Suprapubic skin (tissue), 4 donors: ENCODE data around the gene OR56A3. TPM values are rescaled to one million over a fixed set of nuclear protein-coding genes. Genes with fewer than 3 reads are reported as not detected.

Experiments used
- DNase-seq, 2 donors: peaks; one replicate each; pipeline ENCODE4 v3.0.0-alpha.2; 2019; ENCODE audit warnings: low spot score in 2 of 2
- H3K27ac ChIP-seq: fragments of 200-600 bp; sonication (generic); one replicate; pipeline ENCODE4 v1.5.1; 2019
- H3K27me3 ChIP-seq: fragments of 200-600 bp; sonication (generic); one replicate; pipeline ENCODE4 v1.5.1; 2019
- H3K36me3 ChIP-seq: fragments of 200-600 bp; sonication (generic); one replicate; pipeline ENCODE4 v1.5.1; 2019
- H3K4me1 ChIP-seq: fragments of 200-600 bp; sonication (generic); one replicate; pipeline ENCODE4 v1.5.1; 2019
- H3K4me3 ChIP-seq: fragments of 200-600 bp; sonication (generic); one replicate; pipeline ENCODE4 v1.5.1; 2019; ENCODE audit warnings: mild to moderate bottlenecking
- H3K9me3 ChIP-seq: fragments of 200-600 bp; sonication (generic); one replicate; pipeline ENCODE4 v1.5.1; 2019
- EP300 ChIP-seq: sonication (generic); formaldehyde crosslinking; IDR thresholded peaks from one replicate; pipeline ENCODE4 v1.6.1; 2017; ENCODE audit warnings: antibody characterized with exemption
- POLR2A ChIP-seq, 2 donors: fragments of 450-650 bp; IDR thresholded peaks; one replicate each; pipeline ENCODE4 v1.6.1; 2017; ENCODE audit warnings: antibody characterized with exemption in 2 of 2, mild to moderate bottlenecking in 2 of 2, moderate library complexity in 2 of 2
- POLR2AphosphoS5 ChIP-seq, 3 donors: sonication (generic); formaldehyde crosslinking; IDR thresholded peaks; one replicate each; pipeline ENCODE4 v1.6.1; 2017; ENCODE audit warnings: antibody characterized with exemption in 3 of 3
- WGBS: methylation state at CpG from one replicate; pipeline ENCODE4 v1.1.5; 2018; 5-methylcytosine and 5-hydroxymethylcytosine counted together
- total RNA-seq, 4 donors: library from RNA; depleted of rRNA; stranded (reverse); fragments of >200 nt; gene quantifications; one replicate each; pipeline ENCODE4 v1.1.0, GENCODE V29; 2016
- TF ChIP-seq, protein P1 (sequence below), 2 donors: fragments of 200-600 bp in 1 of 2; fragments of 450-650 bp in 1 of 2; sonication (generic) in 1 of 2; IDR thresholded peaks; one replicate each; pipeline ENCODE4 v1.5.1; 2016 to 2019; ENCODE audit warnings: antibody characterized with exemption in 2 of 2, mild to moderate bottlenecking in 1 of 2, moderate library complexity in 1 of 2

Gene OR56A3
- total RNA-seq, 4 donors from 2014 or later: not detected

DNA sequence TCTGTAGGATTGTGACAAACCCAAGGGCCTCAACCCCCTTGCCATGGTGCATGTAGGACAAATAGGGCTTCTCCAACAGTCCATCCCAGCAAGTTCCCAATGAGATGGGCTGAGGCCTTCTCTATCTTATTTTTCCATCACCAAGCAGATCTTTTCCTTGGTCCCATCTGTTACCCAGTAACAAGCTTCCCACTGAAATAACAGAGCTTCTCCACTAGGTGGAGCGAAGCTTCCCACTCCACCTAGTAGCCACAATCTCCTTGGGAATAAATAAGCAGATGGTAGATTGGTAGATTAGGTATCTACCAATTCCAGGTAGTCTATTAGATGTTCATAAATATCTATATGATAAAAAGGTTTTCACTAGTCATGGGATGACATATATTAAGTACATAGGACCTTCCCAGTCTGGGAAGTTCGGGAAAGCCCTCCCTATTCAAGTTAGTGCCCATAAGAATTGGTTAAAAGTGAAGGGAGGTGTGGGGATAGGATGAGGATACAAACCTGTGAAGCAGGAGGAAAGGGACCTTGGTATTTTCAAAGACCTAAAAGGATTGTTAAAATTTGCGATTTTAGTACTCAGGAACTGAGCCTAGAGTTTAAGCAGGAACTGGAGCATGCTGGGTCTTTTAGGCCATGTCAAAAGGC, 50.7 kb downstream of the OR56A3 start:
- no peaks in the 10 kb centered on the region for H3K36me3 ChIP-seq
- no peak for DNase-seq
- no peak overlapping the region for H3K27ac ChIP-seq
- no peaks in the 10 kb centered on the region for H3K9me3 ChIP-seq
- no peaks in the 10 kb centered on the region for H3K27me3 ChIP-seq
- no peak for TF ChIP-seq EP300
- TF ChIP-seq POLR2A (IDR thresholded peaks at IDR 0.05): no peak
- TF ChIP-seq, protein P1, sequence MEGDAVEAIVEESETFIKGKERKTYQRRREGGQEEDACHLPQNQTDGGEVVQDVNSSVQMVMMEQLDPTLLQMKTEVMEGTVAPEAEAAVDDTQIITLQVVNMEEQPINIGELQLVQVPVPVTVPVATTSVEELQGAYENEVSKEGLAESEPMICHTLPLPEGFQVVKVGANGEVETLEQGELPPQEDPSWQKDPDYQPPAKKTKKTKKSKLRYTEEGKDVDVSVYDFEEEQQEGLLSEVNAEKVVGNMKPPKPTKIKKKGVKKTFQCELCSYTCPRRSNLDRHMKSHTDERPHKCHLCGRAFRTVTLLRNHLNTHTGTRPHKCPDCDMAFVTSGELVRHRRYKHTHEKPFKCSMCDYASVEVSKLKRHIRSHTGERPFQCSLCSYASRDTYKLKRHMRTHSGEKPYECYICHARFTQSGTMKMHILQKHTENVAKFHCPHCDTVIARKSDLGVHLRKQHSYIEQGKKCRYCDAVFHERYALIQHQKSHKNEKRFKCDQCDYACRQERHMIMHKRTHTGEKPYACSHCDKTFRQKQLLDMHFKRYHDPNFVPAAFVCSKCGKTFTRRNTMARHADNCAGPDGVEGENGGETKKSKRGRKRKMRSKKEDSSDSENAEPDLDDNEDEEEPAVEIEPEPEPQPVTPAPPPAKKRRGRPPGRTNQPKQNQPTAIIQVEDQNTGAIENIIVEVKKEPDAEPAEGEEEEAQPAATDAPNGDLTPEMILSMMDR (IDR thresholded peaks at IDR 0.05): peak in 1 of 2 donors; percentile 30
- no peak for TF ChIP-seq POLR2AphosphoS5 (IDR thresholded peaks at IDR 0.05)
- 54% methylated on average over 3 of the region's 3 CpGs for WGBS
- H3K4me1 ChIP-seq: no peaks in the 10 kb centered on the region
- H3K4me3 ChIP-seq: no peak overlapping the region

DNA sequence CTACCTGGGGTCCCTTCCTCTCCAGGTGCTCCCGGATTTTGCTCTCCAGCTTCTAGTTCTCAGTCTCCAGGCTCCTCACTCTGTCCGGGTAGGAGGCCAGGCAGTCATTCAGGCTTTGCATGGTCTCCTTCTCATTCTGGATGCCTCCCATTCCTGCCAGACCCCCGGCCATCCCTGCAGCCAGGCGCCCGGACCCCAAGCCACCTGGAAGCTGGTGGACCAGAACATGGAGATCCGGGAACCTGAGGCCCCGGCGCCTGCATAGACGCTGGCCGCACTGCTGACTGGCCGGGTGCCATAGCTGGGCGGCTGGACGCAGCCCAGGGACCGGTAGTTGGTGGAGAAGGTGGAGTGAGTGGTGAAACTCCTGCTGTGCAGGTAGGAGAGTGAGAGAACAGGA, 52.7 kb downstream of the OR56A3 start:
- H3K4me1 ChIP-seq: no peaks in the 10 kb centered on the region
- no peaks in the 10 kb centered on the region for H3K36me3 ChIP-seq
- no peak overlapping the region for H3K27ac ChIP-seq
- TF ChIP-seq POLR2AphosphoS5 (IDR thresholded peaks at IDR 0.05) (no peak), EP300 (no peak), POLR2A (IDR thresholded peaks at IDR 0.05) (no peak)
- TF ChIP-seq, protein P1 (IDR thresholded peaks at IDR 0.05): no peak
- WGBS: 87% methylated on average over 14 of the region's 14 CpGs
- DNase-seq: no peak
- no peak overlapping the region for H3K4me3 ChIP-seq
- no peaks in the 10 kb centered on the region for H3K27me3 ChIP-seq
- H3K9me3 ChIP-seq: no peaks in the 10 kb centered on the region

Other genes starting within 250 kb of the OR56A3 start
- gene OR56B1, start 205.8 kb upstream of the OR56A3 start, total RNA-seq: not detected
- not detected for gene OR52N4, start 188.0 kb upstream of the OR56A3 start, total RNA-seq
- not detected for gene OR52N5, start 158.9 kb upstream of the OR56A3 start, total RNA-seq
- not detected for gene OR52N1, start 151.0 kb upstream of the OR56A3 start, total RNA-seq
- not detected for gene OR52N2, start 133.3 kb upstream of the OR56A3 start, total RNA-seq
- not detected for gene OR52E6, start 100.4 kb upstream of the OR56A3 start, total RNA-seq
- not detected for gene OR52E8, start 84.6 kb upstream of the OR56A3 start, total RNA-seq
- gene OR52E4, start 61.6 kb upstream of the OR56A3 start, total RNA-seq: not detected
- gene OR52E5, start 49.0 kb upstream of the OR56A3 start, total RNA-seq: not detected
- gene OR56A5, start 26.2 kb downstream of the OR56A3 start, total RNA-seq: not detected
- not detected for gene OR52L1, start 44.7 kb downstream of the OR56A3 start, total RNA-seq
- gene OR56A4, start 64.7 kb downstream of the OR56A3 start, total RNA-seq: 1 to 10 TPM in 1 of 4 donors, under 1 TPM in 1, not detected in 2; 0.51 to 2.3 TPM
- gene OR56A1, start 88.5 kb downstream of the OR56A3 start, total RNA-seq: 1 to 10 TPM in 1 of 4 donors, under 1 TPM in 2, not detected in 1; 0.25 to 1.2 (median 0.31) TPM
- not detected for gene OR56B4, start 165.4 kb downstream of the OR56A3 start, total RNA-seq
- not detected for gene OR52B2, start 228.1 kb downstream of the OR56A3 start, total RNA-seq